Stimulated activated CD8-positive, alpha-beta memory T cell treated with anti-CD3 and anti-CD28 coated beads, Interleukin-4, amount 100 ng/mL, for 4 hours (primary cell): ENCODE results near the gene C1orf87.

ENCODE experiments used
- DNase-seq, 2 donors: peaks; one replicate each; pipeline ENCODE4 v3.0.0-alpha.2; 2020; ENCODE audit warnings: low read depth in 2 of 2, low spot score in 1 of 2

Gene C1orf87

GRCh38 chr1:60065199-60065598 lies 8.4 kb downstream of the C1orf87 start:
- no peak for DNase-seq

GRCh38 chr1:60063561-60063960 lies 10.0 kb downstream of the C1orf87 start:
- DNase-seq: no peak

GRCh38 chr1:60059468-60059867 lies 14.1 kb downstream of the C1orf87 start:
- no peak for DNase-seq

- DNase-seq: no peak
These were observed 18.2 kb downstream of the C1orf87 start for GRCh38 chr1:60055336-60055735.

GRCh38 chr1:60054374-60054773 lies 19.2 kb downstream of the C1orf87 start:
- DNase-seq: no peak

- DNase-seq: no peak
These were observed 21.0 kb downstream of the C1orf87 start for GRCh38 chr1:60052601-60053000.

- no peak for DNase-seq
These were observed 22.4 kb downstream of the C1orf87 start for GRCh38 chr1:60051191-60051590.

GRCh38 chr1:60049188-60049587 lies 24.4 kb downstream of the C1orf87 start:
- DNase-seq: no peak

- no peak for DNase-seq
These were observed 28.7 kb downstream of the C1orf87 start for GRCh38 chr1:60044881-60045280.

GRCh38 chr1:60041783-60042182 lies 31.8 kb downstream of the C1orf87 start:
- no peak for DNase-seq

- DNase-seq: no peak
These were observed 35.9 kb downstream of the C1orf87 start for GRCh38 chr1:60037669-60038068.

GRCh38 chr1:60036856-60037460 lies 36.6 kb downstream of the C1orf87 start:
- no peak for DNase-seq

GRCh38 chr1:60035921-60036320 lies 37.6 kb downstream of the C1orf87 start:
- DNase-seq: no peak

- no peak for DNase-seq
These were observed 38.6 kb downstream of the C1orf87 start for GRCh38 chr1:60034999-60035398.

- DNase-seq: no peak
These were observed 40.5 kb downstream of the C1orf87 start for GRCh38 chr1:60033066-60033465.

- DNase-seq: no peak
These were observed 42.4 kb downstream of the C1orf87 start for GRCh38 chr1:60031146-60031545.

GRCh38 chr1:60025552-60025951 lies 48.0 kb downstream of the C1orf87 start:
- DNase-seq: no peak

GRCh38 chr1:60017508-60018205 lies 55.9 kb downstream of the C1orf87 start:
- DNase-seq: no peak

- DNase-seq: no peak
These were observed 62.9 kb downstream of the C1orf87 start for GRCh38 chr1:60010690-60011089.

- no peak for DNase-seq
These were observed 65.1 kb downstream of the C1orf87 start for GRCh38 chr1:60008500-60008899.

GRCh38 chr1:60000625-60001024 lies 72.9 kb downstream of the C1orf87 start:
- no peak for DNase-seq

- DNase-seq: no peak
These were observed 73.8 kb downstream of the C1orf87 start for GRCh38 chr1:59999746-60000145.

GRCh38 chr1:59999006-59999405 lies 74.6 kb downstream of the C1orf87 start:
- DNase-seq: no peak
